ENCODE data around the gene LCAT. TPM values are rescaled to one million over a fixed set of nuclear protein-coding genes. Genes with fewer than 3 reads are reported as not detected.

Gene LCAT
- total and polyA plus RNA-seq, 3 donors from 2014 or later: 12.9 to 25.3 (median 20.6) TPM

DNA sequence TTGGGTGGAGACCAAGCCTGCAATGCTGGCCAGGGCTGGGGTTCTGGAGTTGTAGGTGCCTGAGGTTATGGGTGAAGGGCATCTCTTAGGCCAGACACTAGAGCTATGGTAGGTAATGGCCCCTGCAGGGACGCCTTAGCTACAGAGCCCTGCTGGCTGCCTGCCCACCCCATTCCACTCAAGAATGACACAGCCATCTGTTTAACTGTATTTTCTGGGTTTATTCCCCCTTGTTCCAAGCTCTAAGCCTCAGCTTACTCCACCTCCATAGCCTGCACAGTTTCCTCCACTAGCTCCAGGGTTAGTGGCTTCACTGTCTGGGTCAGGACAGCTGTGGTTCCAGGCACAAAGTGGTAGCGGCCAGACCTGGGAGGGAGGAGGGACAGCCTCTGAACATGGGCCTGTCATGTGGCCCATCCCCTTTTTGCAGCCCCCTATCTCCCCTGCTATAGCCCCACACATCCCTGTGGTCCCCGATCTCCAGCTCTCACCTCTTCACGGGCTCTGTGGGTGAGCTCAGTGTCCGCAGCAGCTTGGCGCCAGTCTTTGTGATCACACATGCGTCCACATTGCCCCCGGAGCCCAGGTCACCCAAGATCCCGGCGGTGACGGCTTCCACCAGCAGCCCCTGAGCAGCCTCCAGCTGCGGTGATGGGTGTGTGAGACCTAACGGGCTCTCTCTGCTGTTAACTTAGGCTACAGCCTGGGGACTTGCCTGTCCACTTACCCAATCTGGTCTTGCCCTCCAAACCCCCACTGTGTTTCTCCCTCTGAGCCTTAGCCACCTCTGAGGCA lies 9.4 kb downstream of the LCAT start:
- intact Hi-C loops (cut with DNase I; ENCODE audit: low total_unique reads): no loop called here
- WGBS, 2 donors: 40 to 59% methylated on average over 13 of the region's 13 CpGs

DNA sequence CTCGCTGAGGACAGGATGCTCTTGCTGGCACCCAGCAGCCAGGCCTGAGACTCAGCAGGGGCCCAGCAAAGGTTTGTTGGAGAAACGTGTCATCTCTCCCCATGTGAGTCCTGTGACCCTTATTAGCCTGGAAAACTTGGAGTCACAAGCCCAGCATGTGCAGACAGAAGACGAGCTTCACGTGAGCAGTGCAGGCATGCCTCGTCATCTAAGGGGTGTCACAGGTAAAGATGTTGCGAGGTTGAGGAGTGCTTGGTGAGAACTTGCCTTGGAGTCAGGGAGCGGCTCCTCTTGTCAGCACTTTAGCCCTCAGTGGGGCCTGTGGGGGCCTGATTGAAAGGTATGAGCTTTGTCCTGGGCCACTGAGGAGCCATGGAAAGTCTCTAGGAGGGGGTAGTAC lies 10.1 kb downstream of the LCAT start:
- Histone ChIP-seq H3K36me3 (ENCODE audit: low read depth, missing control alignments) (no peaks in the 10 kb centered on the region), H3K27ac (no peak overlapping the region), H3K4me1 (peaks cover 26% of the 10 kb centered on the region), H3K27me3 (no peaks in the 10 kb centered on the region), H3K4me3 (no peak overlapping the region), H3K9me3 (no peaks in the 10 kb centered on the region)
- intact Hi-C loops (cut with DNase I; ENCODE audit: low total_unique reads): no loop called here
- WGBS, 2 donors: 80 to 89% methylated on average over 5 to 7 of the region's 7 CpGs
- TF ChIP-seq CTCF (IDR thresholded peaks at IDR 0.05) (no peak), POLR2A (IDR thresholded peaks at IDR 0.05) (no peak)
- no peak for DNase-seq

More for the DNA sequence above, 9.4 kb downstream of the LCAT start:
- H3K9me3 ChIP-seq: no peaks in the 10 kb centered on the region
- H3K27me3 ChIP-seq: no peaks in the 10 kb centered on the region
- H3K36me3 ChIP-seq (ENCODE audit: low read depth, missing control alignments): no peaks in the 10 kb centered on the region
- peaks cover 26% of the 10 kb centered on the region for H3K4me1 ChIP-seq
- no peak for TF ChIP-seq CTCF (IDR thresholded peaks at IDR 0.05)
- no peak for TF ChIP-seq POLR2A (IDR thresholded peaks at IDR 0.05)
- no peak for DNase-seq
- H3K4me3 ChIP-seq: no peak overlapping the region
- H3K27ac ChIP-seq: peak overlapping the region in 1 of 2 donors; percentile 43

- H3K27me3 ChIP-seq: no peaks in the 10 kb centered on the region
- no peak overlapping the region for H3K27ac ChIP-seq
- no peaks in the 10 kb centered on the region for H3K36me3 ChIP-seq (ENCODE audit: low read depth, missing control alignments)
- no peak for DNase-seq
- no peak for TF ChIP-seq POLR2A (IDR thresholded peaks at IDR 0.05)
- TF ChIP-seq CTCF (IDR thresholded peaks at IDR 0.05): no peak
- no peak overlapping the region for H3K4me3 ChIP-seq
- H3K9me3 ChIP-seq: no peaks in the 10 kb centered on the region
- 97 to 100% methylated on average over 2 to 4 of the region's 4 CpGs for WGBS, 2 donors
- H3K4me1 ChIP-seq: peaks cover 26% of the 10 kb centered on the region
- intact Hi-C loops (cut with DNase I; ENCODE audit: low total_unique reads): no loop called here
These were observed 11.5 kb downstream of the LCAT start for GRCh38 chr16:67932462-67932840.

GRCh38 chr16:67931712-67932461 lies 12.0 kb downstream of the LCAT start, which contains the start of gene CTRL:
Gene CTRL, minus strand, starts transcription at chr16:67931862. Its CDS starts 10 bp downstream, at chr16:67931852.
- no peak within 1 kb of the TSS for H3K4me3 ChIP-seq
- no peaks in the 10 kb centered on the region for H3K36me3 ChIP-seq (ENCODE audit: low read depth, missing control alignments)
- WGBS, 2 donors: 65 to 75% methylated on average over 9 to 15 of the region's 15 CpGs
- H3K27me3 ChIP-seq: no peaks in the 10 kb centered on the region
- intact Hi-C loops (cut with DNase I; ENCODE audit: low total_unique reads): no loop called here
- H3K9me3 ChIP-seq: no peaks in the 10 kb centered on the region
- peaks cover 21% of the 10 kb centered on the region for H3K4me1 ChIP-seq
- no peak within 1 kb of the TSS for H3K27ac ChIP-seq
- DNase-seq: no peak
- TF ChIP-seq POLR2A (IDR thresholded peaks at IDR 0.05) (no peak), CTCF (IDR thresholded peaks at IDR 0.05) (no peak)
